Liver (tissue), 9 donors: Measurements from ENCODE around the gene NR6A1. TPM values are rescaled to one million over a fixed set of nuclear protein-coding genes. Genes with fewer than 3 reads are reported as not detected.

Experiments used
- DNase-seq: peaks from one replicate; pipeline ENCODE4 v3.0.0-alpha.2; 2017; ENCODE audit warnings: low spot score
- H3K27ac ChIP-seq, 2 donors: one replicate each; pipeline ENCODE4 v1.7.0; 2013; ENCODE audit warnings: inconsistent platforms in 2 of 2, low read length in 2 of 2, control low read depth in 1 of 2, low read depth in 1 of 2, mild to moderate bottlenecking in 1 of 2
- H3K27me3 ChIP-seq, 4 donors: one replicate each; pipeline versions ENCODE4 v1.6.1 to v1.7.0; 2013; ENCODE audit warnings: low read length in 3 of 4, inconsistent platforms in 1 of 4, mild to moderate bottlenecking in 1 of 4, moderate library complexity in 1 of 4; ENCODE audit not compliant: control insufficient read depth in 4 of 4, insufficient read depth in 4 of 4
- H3K36me3 ChIP-seq, 4 donors: one replicate each; pipeline versions ENCODE4 v1.6.1 to v1.7.0; 2013; ENCODE audit warnings: low read length in 3 of 4, mild to moderate bottlenecking in 3 of 4, low read depth in 1 of 4, moderate library complexity in 1 of 4; ENCODE audit not compliant: control insufficient read depth in 4 of 4, insufficient read depth in 3 of 4
- H3K4me1 ChIP-seq, 4 donors: one replicate each; pipeline versions ENCODE4 v1.6.1 to v1.7.0; 2013; ENCODE audit warnings: low read length in 3 of 4, mild to moderate bottlenecking in 3 of 4, moderate library complexity in 1 of 4; ENCODE audit not compliant: control insufficient read depth in 4 of 4, insufficient read depth in 4 of 4
- H3K4me3 ChIP-seq, 3 donors: one replicate each; pipeline versions ENCODE4 v1.6.1 to v1.7.0; 2013; ENCODE audit warnings: low read length in 3 of 3, control low read depth in 1 of 3, low read depth in 1 of 3, mild to moderate bottlenecking in 1 of 3
- H3K9ac ChIP-seq, 2 donors: one replicate each; pipeline ENCODE4 v1.7.0; 2013; ENCODE audit warnings: low read length in 2 of 2, mild to moderate bottlenecking in 2 of 2, moderate library complexity in 2 of 2, control low read depth in 1 of 2, low read depth in 1 of 2
- H3K9me3 ChIP-seq, 4 donors: one replicate each; pipeline versions ENCODE4 v1.6.1 to v1.7.0; 2013; ENCODE audit warnings: low read length in 3 of 4; ENCODE audit not compliant: control insufficient read depth in 4 of 4
- ATF3 ChIP-seq: IDR thresholded peaks from 2 replicates; pipeline ENCODE4 v1.6.1; 2016; ENCODE audit warnings: antibody characterized with exemption
- CTCF ChIP-seq: fragments of 150-350 bp; IDR thresholded peaks from 2 replicates; pipeline ENCODE4 v1.5.1; 2017; ENCODE audit warnings: improper control_type of control experiment, low read depth, low read length; ENCODE audit not compliant: missing input control
- FOXA1 ChIP-seq: IDR thresholded peaks from 2 replicates; pipeline ENCODE4 v1.6.1; 2016; ENCODE audit warnings: antibody characterized with exemption
- FOXA2 ChIP-seq: IDR thresholded peaks from 2 replicates; pipeline ENCODE4 v1.6.1; 2016; ENCODE audit warnings: antibody characterized with exemption
- HNF4A ChIP-seq, 2 donors: conservative IDR thresholded peaks; 2 replicates each; pipeline ENCODE4 v1.6.1; 2016; ENCODE audit warnings: antibody characterized with exemption in 2 of 2, mild to moderate bottlenecking in 2 of 2
- HNF4G ChIP-seq: IDR thresholded peaks from 2 replicates; pipeline ENCODE4 v1.6.1; 2016; ENCODE audit warnings: antibody characterized with exemption
- JUND ChIP-seq, 2 donors: IDR thresholded peaks; 2 replicates each; pipeline ENCODE4 v1.6.1; 2016; ENCODE audit warnings: antibody characterized with exemption in 2 of 2
- NR2F2 ChIP-seq: IDR thresholded peaks from 2 replicates; pipeline ENCODE4 v1.6.1; 2016; ENCODE audit warnings: antibody characterized with exemption
- REST ChIP-seq: IDR thresholded peaks from 2 replicates; pipeline ENCODE4 v1.6.1; 2016; ENCODE audit warnings: antibody characterized with exemption, mild to moderate bottlenecking
- RXRA ChIP-seq, 2 donors: IDR thresholded peaks; 2 replicates each; pipeline ENCODE4 v1.6.1; 2017 to 2018; ENCODE audit warnings: antibody characterized with exemption in 2 of 2, mild to moderate bottlenecking in 1 of 2
- SP1 ChIP-seq: IDR thresholded peaks from 2 replicates; pipeline ENCODE4 v1.6.1; 2018; ENCODE audit warnings: antibody characterized with exemption, mild to moderate bottlenecking
- TAF1 ChIP-seq: conservative IDR thresholded peaks from 2 replicates; pipeline ENCODE4 v1.6.1; 2016; ENCODE audit warnings: antibody characterized with exemption, mild to moderate bottlenecking
- YY1 ChIP-seq: IDR thresholded peaks from 2 replicates; pipeline ENCODE4 v1.6.1; 2016; ENCODE audit warnings: antibody characterized with exemption, mild to moderate bottlenecking
- ZBTB33 ChIP-seq: IDR thresholded peaks from 2 replicates; pipeline ENCODE4 v1.6.1; 2016; ENCODE audit warnings: antibody characterized with exemption
- WGBS: extraction: QIAGEN DNeasy Blood & Tissue Kit; methylation state at CpG from one replicate; pipeline ENCODE4 v1.1.7; 2013; 5-methylcytosine and 5-hydroxymethylcytosine counted together
- polyA plus RNA-seq, 2 donors: library from polyadenylated mRNA; stranded (reverse) in 1 of 2; unstranded in 1 of 2; fragments of 200-250 nt in 1 of 2; fragments of >200 nt in 1 of 2; fragmentation: Nextera tagmentation in 1 of 2; extraction: Ambion mirVana in 1 of 2; gene quantifications; one replicate each; pipeline versions ENCODE4 v1.2.1 to v1.2.3, GENCODE V29; 2013 to 2015
- total RNA-seq, 2 donors: library from RNA; depleted of rRNA; stranded (reverse); fragments of >200 nt; gene quantifications; one replicate each; pipeline ENCODE4 v1.2.3, GENCODE V29; 2014
- donor health status: healthy.
- donor health status: healthy.
- donor health status: healthy.
- donor health status: healthy.
- donor health status: healthy.

Gene NR6A1
- total and polyA plus RNA-seq, 4 donors = 0.72 to 6.1 (median 2.1) TPM

- H3K9me3 ChIP-seq = no peaks in the 10 kb centered on the region
- 21% methylated on average over 7 of the region's 7 CpGs for WGBS
- H3K36me3 ChIP-seq = no peaks in the 10 kb centered on the region
- peaks cover 0 to 5% (median 2%) of the 10 kb centered on the region in 4 donors for H3K27me3 ChIP-seq
- no peak overlapping the region for H3K4me3 ChIP-seq
- TF ChIP-seq ZBTB33 = no peak
- no peak for TF ChIP-seq YY1
- TF ChIP-seq HNF4G = no peak
- no peak for TF ChIP-seq JUND (IDR thresholded peaks at IDR 0.05)
- TF ChIP-seq NR2F2 = no peak
- TF ChIP-seq REST = no peak
- TF ChIP-seq SP1 = no peak
- TF ChIP-seq FOXA2 = no peak
- no peak for TF ChIP-seq HNF4A (conservative IDR thresholded peaks at IDR 0.05)
- TF ChIP-seq ATF3 = no peak
- no peak for TF ChIP-seq FOXA1
- TF ChIP-seq TAF1 = no peak
- TF ChIP-seq CTCF = no peak
- no peak for TF ChIP-seq RXRA (IDR thresholded peaks at IDR 0.05)
- H3K4me1 ChIP-seq = no peaks in the 10 kb centered on the region
- no peak overlapping the region for H3K27ac ChIP-seq
- no peak for DNase-seq
- no peak overlapping the region for H3K9ac ChIP-seq
Measured at GRCh38 chr9:124480621-124480981, 290.5 kb downstream of the NR6A1 start.

- H3K4me1 ChIP-seq = no peaks in the 10 kb centered on the region
Measured at GRCh38 chr9:124479947-124480620, 291.0 kb downstream of the NR6A1 start.

More at GRCh38 chr9:124479947-124480620, 291.0 kb downstream of the NR6A1 start:
- 59% methylated on average over 6 of the region's 6 CpGs for WGBS
- H3K36me3 ChIP-seq = no peaks in the 10 kb centered on the region
- no peaks in the 10 kb centered on the region for H3K9me3 ChIP-seq
- H3K27me3 ChIP-seq = peaks cover 0 to 5% (median 2%) of the 10 kb centered on the region in 4 donors
- no peak overlapping the region for H3K9ac ChIP-seq
- no peak overlapping the region for H3K4me3 ChIP-seq
- no peak for TF ChIP-seq NR2F2
- no peak for DNase-seq
- no peak overlapping the region for H3K27ac ChIP-seq
